ENCODE measurements around the gene PARD3.

The PARD3 gene

DNA sequence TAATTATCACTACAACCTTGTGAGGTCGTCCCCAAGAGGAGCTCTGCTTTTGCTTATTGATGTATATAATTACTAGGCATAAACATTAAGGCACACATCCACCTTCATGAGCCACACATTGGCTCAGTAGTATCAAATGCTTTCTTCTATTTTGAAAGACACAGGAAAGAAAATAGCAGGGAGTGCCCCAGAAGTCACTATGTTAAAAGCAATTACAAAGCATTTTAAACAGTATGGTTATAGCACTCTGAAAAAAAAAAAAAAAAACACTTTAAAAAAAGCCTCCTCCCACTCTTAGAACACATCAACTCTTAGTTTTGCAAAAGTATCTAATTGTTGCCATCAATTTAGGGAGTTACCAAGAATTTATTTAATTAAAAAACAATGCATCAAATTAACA lies 474.2 kb downstream of the PARD3 start:
- no peak for DNase-seq (ENCODE audit: low read depth)

DNA sequence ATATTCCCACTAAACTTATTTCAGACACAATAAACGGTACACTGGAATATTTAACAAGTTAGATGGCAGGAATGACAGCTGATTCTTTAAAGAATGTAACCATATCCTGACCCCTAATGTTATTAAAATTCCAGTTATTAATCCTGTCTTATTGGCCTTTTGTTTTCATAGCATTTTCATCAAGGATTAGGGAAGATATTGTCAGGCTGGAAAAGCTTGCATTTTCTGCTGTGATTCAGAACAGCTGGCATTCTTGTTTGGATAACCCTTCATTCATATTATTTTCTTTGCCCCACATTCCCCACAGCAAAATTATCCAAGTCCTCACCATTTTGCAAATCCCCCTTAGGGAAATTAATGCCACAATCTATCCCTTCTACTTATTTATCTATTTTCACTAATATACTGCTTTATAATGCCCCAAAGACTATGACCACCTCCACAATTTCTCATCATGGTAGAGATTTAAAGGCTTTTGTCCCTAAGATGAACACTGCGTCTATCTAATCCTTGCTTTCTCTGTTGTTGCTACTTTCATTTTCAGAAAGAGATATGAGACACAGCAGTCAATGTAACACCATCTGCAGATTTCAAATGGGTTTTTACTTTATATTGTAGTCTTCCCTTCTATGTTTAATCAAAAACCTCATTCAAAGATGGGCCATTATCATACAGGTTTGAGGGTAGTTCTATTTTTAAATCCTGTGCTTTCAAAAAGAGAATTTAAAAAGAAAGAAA lies 475.1 kb downstream of the PARD3 start:
- DNase-seq (ENCODE audit: low read depth): peak; percentile 3

DNA sequence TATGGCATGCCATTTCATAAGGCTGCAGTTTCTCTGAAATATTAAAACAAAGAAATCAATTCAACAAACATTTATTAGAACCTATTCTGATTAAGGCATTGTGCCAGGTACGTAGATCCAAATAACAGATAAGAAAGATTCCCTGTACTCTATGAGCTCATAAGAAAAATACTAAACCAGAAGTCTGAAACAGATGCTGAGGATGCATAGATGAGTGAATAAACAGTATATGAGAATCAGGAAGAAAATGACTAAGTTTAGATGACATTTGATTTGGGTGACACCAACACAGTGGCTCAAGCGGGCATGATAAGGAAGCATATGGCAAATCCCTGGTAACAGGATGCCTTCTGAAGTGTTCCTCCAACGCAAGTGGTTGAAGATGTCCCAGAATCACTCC lies 477.2 kb downstream of the PARD3 start:
- no peak for DNase-seq (ENCODE audit: low read depth)

GRCh38 chr10:34335960-34336690 lies 479.0 kb downstream of the PARD3 start:
- DNase-seq (ENCODE audit: low read depth): no peak

GRCh38 chr10:34334908-34335307 lies 480.2 kb downstream of the PARD3 start:
- DNase-seq (ENCODE audit: low read depth): no peak

- DNase-seq (ENCODE audit: low read depth): peak; percentile 18
Measured at GRCh38 chr10:34333513-34333912, 481.6 kb downstream of the PARD3 start.

DNA sequence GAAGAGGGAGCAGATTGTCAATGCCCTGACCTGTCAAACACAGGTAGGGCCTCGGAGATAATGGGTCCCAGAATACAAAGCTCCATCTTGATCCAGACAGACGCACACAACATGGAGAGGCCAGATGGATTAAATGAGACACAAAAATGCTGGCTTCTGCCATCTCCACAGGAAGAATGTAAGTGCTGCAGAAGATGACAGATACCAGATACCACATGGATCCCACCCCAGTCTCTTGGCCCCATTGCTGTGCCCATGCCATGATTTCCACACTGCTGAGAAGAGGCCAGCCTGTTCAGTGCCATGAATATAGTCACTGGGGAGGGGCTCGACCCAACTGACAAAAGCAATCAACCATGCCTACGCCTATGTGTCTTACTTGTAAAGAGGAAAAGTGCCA lies 487.9 kb downstream of the PARD3 start:
- DNase-seq (ENCODE audit: low read depth): no peak

DNA sequence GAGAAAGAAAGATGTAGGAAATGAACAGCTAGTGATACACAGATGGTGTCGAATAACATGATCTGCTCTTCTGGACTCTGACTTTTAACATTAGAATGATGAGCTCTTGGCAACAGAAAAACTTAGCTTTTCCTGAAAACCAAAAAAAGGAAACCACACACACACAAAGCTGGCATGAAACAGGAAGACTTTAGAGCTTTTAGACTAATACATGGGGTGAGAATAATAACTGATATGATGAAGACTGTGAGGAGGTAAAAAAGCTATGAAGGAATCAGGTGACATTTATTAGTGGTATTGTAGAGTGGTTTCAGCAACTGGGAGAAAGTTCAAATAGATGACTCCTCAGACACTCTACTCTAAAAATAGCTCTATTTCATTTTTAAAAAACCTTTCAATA lies 491.9 kb downstream of the PARD3 start:
- peak; percentile 58 for DNase-seq (ENCODE audit: low read depth)

GRCh38 chr10:34320265-34320664 lies 494.8 kb downstream of the PARD3 start:
- DNase-seq (ENCODE audit: low read depth): peak; percentile 23

- DNase-seq (ENCODE audit: low read depth): peak; percentile 97
Measured at GRCh38 chr10:34319197-34319846, 495.8 kb downstream of the PARD3 start.

GRCh38 chr10:34316154-34316553 lies 498.9 kb downstream of the PARD3 start:
- no peak for DNase-seq (ENCODE audit: low read depth)

GRCh38 chr10:34314457-34314856 lies 500.6 kb downstream of the PARD3 start:
- no peak for DNase-seq (ENCODE audit: low read depth)

- no peak for DNase-seq (ENCODE audit: low read depth)
Measured at GRCh38 chr10:34313888-34314287, 501.2 kb downstream of the PARD3 start.

- no peak for DNase-seq (ENCODE audit: low read depth)
Measured at GRCh38 chr10:34313353-34313752, 501.7 kb downstream of the PARD3 start.

- no peak for DNase-seq (ENCODE audit: low read depth)
Measured at GRCh38 chr10:34311679-34312078, 503.4 kb downstream of the PARD3 start.

GRCh38 chr10:34310234-34310633 lies 504.9 kb downstream of the PARD3 start:
- DNase-seq (ENCODE audit: low read depth): no peak

GRCh38 chr10:34305189-34305588 lies 509.9 kb downstream of the PARD3 start:
- no peak for DNase-seq (ENCODE audit: low read depth)

DNA sequence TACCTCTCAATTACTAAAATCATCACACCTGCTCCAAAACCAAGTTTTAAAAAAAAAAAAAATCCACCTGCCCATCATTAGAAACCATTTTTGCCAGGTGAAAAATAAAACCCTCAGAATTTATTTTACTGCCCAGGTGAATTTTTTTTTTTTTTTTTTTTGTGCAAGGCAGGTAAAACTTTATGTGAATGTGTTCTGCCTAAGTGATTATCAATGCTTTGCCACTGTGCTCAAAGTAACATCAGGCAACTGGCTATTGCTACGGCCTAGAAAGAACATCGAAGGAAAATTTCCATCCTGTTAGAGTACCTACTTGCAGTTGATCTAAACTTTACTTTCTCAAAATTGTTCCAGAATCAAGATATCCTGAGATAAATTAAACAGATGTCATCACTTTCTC lies 512.1 kb downstream of the PARD3 start:
- no peak for DNase-seq (ENCODE audit: low read depth)

- peak; percentile 55 for DNase-seq (ENCODE audit: low read depth)
Measured at GRCh38 chr10:34299105-34299611, 515.9 kb downstream of the PARD3 start.

- DNase-seq (ENCODE audit: low read depth): no peak
Measured at GRCh38 chr10:34298346-34298818, 516.7 kb downstream of the PARD3 start.

DNA sequence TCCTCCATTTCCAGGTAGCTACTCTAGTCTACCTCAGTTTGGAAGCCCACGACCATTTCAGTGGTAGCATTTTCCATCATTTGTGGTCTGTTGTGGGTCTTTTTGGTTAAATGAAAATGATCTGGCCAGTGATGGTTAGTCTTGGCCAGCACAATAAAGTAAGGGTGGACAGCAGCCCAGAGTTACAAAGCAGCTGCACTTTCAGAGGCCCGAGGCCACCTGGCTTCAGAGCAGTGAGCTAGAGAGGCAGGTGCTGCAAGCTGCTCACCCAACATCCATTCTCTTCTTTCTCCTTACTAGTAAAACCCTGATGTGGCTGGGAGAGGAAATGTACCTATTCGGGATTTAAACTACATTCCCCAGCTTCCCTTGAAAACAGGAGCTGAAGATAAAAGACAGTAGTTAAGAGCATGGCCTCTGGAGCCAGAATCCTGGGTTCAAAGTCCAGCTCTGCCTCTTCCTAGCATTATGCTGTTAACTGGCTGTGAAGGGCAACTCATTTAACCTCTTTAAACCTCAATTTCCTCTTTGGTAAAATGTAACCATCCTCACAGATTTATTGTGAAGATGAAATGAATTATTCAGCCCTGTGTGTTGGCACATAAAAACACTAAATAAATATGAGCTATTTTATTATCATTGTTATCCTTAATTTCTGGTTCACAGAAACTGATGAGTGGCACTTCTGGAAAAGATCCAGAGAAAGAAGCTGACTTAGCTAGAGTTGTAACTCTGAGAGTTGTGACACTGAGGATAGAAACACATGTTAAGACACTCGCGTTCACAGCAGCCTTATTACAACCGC lies 517.4 kb downstream of the PARD3 start:
- DNase-seq (ENCODE audit: low read depth): no peak

- DNase-seq (ENCODE audit: low read depth): peak; percentile 88
Measured at GRCh38 chr10:34295142-34295548, 520.0 kb downstream of the PARD3 start.

Data from EH (cell line).